Prostate gland (tissue), 2 donors: ENCODE data around the gene SOX1.

ENCODE experiments used
- CTCF ChIP-seq, 4 experiments: fragments of 200-600 bp in 2 of 4; fragments of 450-650 bp in 2 of 4; sonication (generic) in 2 of 4; IDR thresholded peaks; 1 replicate in 3 of 4; 2 replicates in 1 of 4; pipeline ENCODE4 v1.5.1; 2016 to 2019; ENCODE audit warnings: antibody characterized with exemption in 4 of 4, mild to moderate bottlenecking in 2 of 4, moderate library complexity in 2 of 4
- POLR2A ChIP-seq: fragments of 450-650 bp; IDR thresholded peaks from one replicate; pipeline ENCODE4 v1.6.1; 2016; ENCODE audit warnings: antibody characterized with exemption, mild to moderate bottlenecking
- POLR2AphosphoS5 ChIP-seq: sonication (generic); formaldehyde crosslinking; IDR thresholded peaks from one replicate; pipeline ENCODE4 v1.6.1; 2017; ENCODE audit warnings: antibody characterized with exemption

GRCh38 chr13:112066624-112067004 lies 335 bp upstream of the SOX1 start:
- no peak for TF ChIP-seq CTCF (IDR thresholded peaks at IDR 0.05)
- no peak for TF ChIP-seq POLR2A
- no peak for TF ChIP-seq POLR2AphosphoS5
